Fibroblast of lung (primary cell): ENCODE results near the gene ERH. TPM values are rescaled to one million over a fixed set of nuclear protein-coding genes. Genes with fewer than 3 reads are reported as not detected.

Experiments used
- DNase-seq, 2 donors: peaks; one replicate each; pipeline versions ENCODE4 v3.0.0 to v3.0.0-alpha.2; 2010; ENCODE audit warnings: low read depth in 2 of 2
- H2AFZ ChIP-seq: 2 replicates; pipeline ENCODE4 v1.5.1; 2012; ENCODE audit warnings: low read length, control low read depth, inconsistent platforms
- H3K27ac ChIP-seq: 2 replicates; pipeline ENCODE4 v1.5.1; 2011; ENCODE audit warnings: low read length, control low read depth; ENCODE audit not compliant: insufficient read depth
- H3K27me3 ChIP-seq: 2 replicates; pipeline ENCODE4 v1.5.1; 2011; ENCODE audit warnings: mild to moderate bottlenecking, low read length; ENCODE audit not compliant: control insufficient read depth, insufficient read depth
- H3K36me3 ChIP-seq: 2 replicates; pipeline ENCODE4 v1.5.1; 2011; ENCODE audit warnings: low read length; ENCODE audit not compliant: control insufficient read depth, insufficient read depth
- H3K4me1 ChIP-seq: 2 replicates; pipeline ENCODE4 v1.5.1; 2011; ENCODE audit warnings: low read length; ENCODE audit not compliant: control insufficient read depth, insufficient read depth; ENCODE audit errors: extremely low read depth
- H3K4me2 ChIP-seq: 2 replicates; pipeline ENCODE4 v1.5.1; 2011; ENCODE audit warnings: low read length, control low read depth; ENCODE audit not compliant: insufficient read depth; ENCODE audit errors: extremely low read depth
- H3K4me3 ChIP-seq, 4 experiments: fragments of 200-600 bp in 1 of 4; sonication (generic) in 1 of 4; replicated peaks in 1 of 4; 2 replicates each; pipeline ENCODE4 v1.5.1; 2011 to 2016; ENCODE audit warnings: low read length in 4 of 4, low read depth in 3 of 4, mild to moderate bottlenecking in 3 of 4, control low read depth in 2 of 4, inconsistent platforms in 1 of 4, mixed read lengths in 1 of 4; ENCODE audit not compliant: insufficient read depth in 1 of 4; ENCODE audit errors: control extremely low read depth in 1 of 4
- H3K79me2 ChIP-seq: 2 replicates; pipeline ENCODE4 v1.5.1; 2012; ENCODE audit warnings: mild to moderate bottlenecking, low read length, inconsistent platforms; ENCODE audit not compliant: control insufficient read depth, insufficient read depth
- H3K9ac ChIP-seq: 2 replicates; pipeline ENCODE4 v1.5.1; 2011; ENCODE audit warnings: mild to moderate bottlenecking, low read length, control low read depth; ENCODE audit not compliant: insufficient read depth
- H3K9me3 ChIP-seq: 2 replicates; pipeline ENCODE4 v1.5.1; 2012; ENCODE audit warnings: low read depth, low read length; ENCODE audit not compliant: control insufficient read depth, insufficient read depth
- H4K20me1 ChIP-seq: 2 replicates; pipeline ENCODE4 v1.5.1; 2011; ENCODE audit warnings: low read length; ENCODE audit not compliant: control insufficient read depth, insufficient read depth; ENCODE audit errors: extremely low read depth
- CTCF ChIP-seq, 2 donors: IDR thresholded peaks in 1 of 2; conservative IDR thresholded peaks in 1 of 2; 1 replicate in 1 of 2; 2 replicates in 1 of 2; pipeline ENCODE4 v1.5.1; 2011 to 2012; ENCODE audit warnings: low read length in 2 of 2, control low read depth in 1 of 2, inconsistent platforms in 1 of 2, low read depth in 1 of 2, mild to moderate bottlenecking in 1 of 2
- EZH2 ChIP-seq: IDR thresholded peaks from 2 replicates; pipeline ENCODE4 v1.5.1; 2012; ENCODE audit warnings: low read length, control low read depth, mild to moderate bottlenecking; ENCODE audit errors: missing control alignments
- polyA plus RNA-seq, 2 donors: library from polyadenylated mRNA; depleted of rRNA in 1 of 2; stranded (reverse) in 1 of 2; unstranded in 1 of 2; fragments of >200 nt; gene quantifications; 2 replicates each; pipeline ENCODE4 v1.2.1, GENCODE V29; 2011 to 2012; ENCODE audit warnings: missing spikeins in 1 of 2
- total RNA-seq: library from RNA; depleted of rRNA; stranded (reverse); fragments of >200 nt; gene quantifications from 2 replicates; pipeline ENCODE4 v1.2.1, GENCODE V29; 2014

Gene ERH
- total and polyA plus RNA-seq, 2 donors (not counting 1 experiment from before 2014, with no cell fraction given): 182 to 190 TPM

GRCh38 chr14:69349091-69349777, 48.9 kb downstream of the ERH start:
- DNase-seq: no peak

DNA sequence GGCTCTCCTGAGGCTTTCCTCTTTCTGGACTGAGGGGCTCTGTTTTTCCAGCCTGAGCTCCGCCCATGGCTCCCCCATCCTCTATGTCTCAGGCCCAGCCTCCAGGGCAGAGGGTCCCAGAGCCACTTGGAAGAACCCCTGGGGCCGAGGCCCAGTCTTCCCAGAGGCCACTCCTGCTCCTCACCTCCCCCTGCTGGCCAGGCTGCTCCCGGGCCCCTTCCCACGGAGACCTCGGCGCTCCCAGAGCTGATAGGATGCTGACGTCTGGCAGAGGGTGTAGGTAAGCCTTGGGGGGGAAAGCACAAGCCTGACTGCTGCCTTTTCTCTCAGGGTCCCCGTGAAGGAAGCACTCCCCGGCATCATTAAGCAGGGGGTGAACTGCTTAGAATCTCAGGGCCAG, 51.4 kb downstream of the ERH start:
- peak; percentile 6 to 9 for DNase-seq
- Histone ChIP-seq H2AFZ (no peak overlapping the region), H4K20me1 (no peaks in the 10 kb centered on the region), H3K79me2 (no peaks in the 10 kb centered on the region), H3K9me3 (no peaks in the 10 kb centered on the region), H3K27me3 (no peaks in the 10 kb centered on the region), H3K9ac (no peak overlapping the region), H3K4me3 (no peak overlapping the region), H3K27ac (no peak overlapping the region), H3K4me1 (no peaks in the 10 kb centered on the region), H3K36me3 (no peaks in the 10 kb centered on the region), H3K4me2 (no peak overlapping the region)
- no peak for TF ChIP-seq EZH2
- TF ChIP-seq CTCF (conservative IDR thresholded peaks at IDR 0.05 in 1 of 2, IDR thresholded peaks at IDR 0.05 in 1 of 2; ENCODE audit: low read depth in 1 of 2, low read length in 2 of 2): peak; percentile 67 to 80

More at GRCh38 chr14:69349091-69349777, 48.9 kb downstream of the ERH start:
- Histone ChIP-seq H3K4me1 (no peaks in the 10 kb centered on the region), H3K9ac (no peak overlapping the region), H3K36me3 (no peaks in the 10 kb centered on the region), H2AFZ (no peak overlapping the region), H3K27me3 (no peaks in the 10 kb centered on the region), H3K79me2 (no peaks in the 10 kb centered on the region), H4K20me1 (no peaks in the 10 kb centered on the region), H3K9me3 (no peaks in the 10 kb centered on the region), H3K4me2 (no peak overlapping the region), H3K27ac (no peak overlapping the region), H3K4me3 (no peak overlapping the region)
- TF ChIP-seq CTCF (conservative IDR thresholded peaks at IDR 0.05 in 1 of 2, IDR thresholded peaks at IDR 0.05 in 1 of 2; ENCODE audit: low read depth in 1 of 2, low read length in 2 of 2) (no peak), EZH2 (no peak)

GRCh38 chr14:69345402-69345801, 52.7 kb downstream of the ERH start:
- DNase-seq: no peak
- TF ChIP-seq CTCF (conservative IDR thresholded peaks at IDR 0.05 in 1 of 2, IDR thresholded peaks at IDR 0.05 in 1 of 2; ENCODE audit: low read depth in 1 of 2, low read length in 2 of 2) (no peak), EZH2 (no peak)

More at GRCh38 chr14:69345402-69345801, 52.7 kb downstream of the ERH start:
- peaks cover 2% of the 10 kb centered on the region for H3K27me3 ChIP-seq
- no peak overlapping the region for H3K4me3 ChIP-seq
- no peak overlapping the region for H3K4me2 ChIP-seq
- H3K9me3 ChIP-seq: no peaks in the 10 kb centered on the region
- no peak overlapping the region for H3K9ac ChIP-seq
- H3K27ac ChIP-seq: no peak overlapping the region
- no peaks in the 10 kb centered on the region for H3K79me2 ChIP-seq
- H3K36me3 ChIP-seq: no peaks in the 10 kb centered on the region
- H2AFZ ChIP-seq: no peak overlapping the region
- H3K4me1 ChIP-seq: no peaks in the 10 kb centered on the region
- H4K20me1 ChIP-seq: no peaks in the 10 kb centered on the region
